ENCODE measurements around the gene APOL2.

The APOL2 gene

GRCh38 chr22:36208914-36209313 is 30.4 kb downstream of the APOL2 start:
- TF ChIP-seq FOXP2 (optimal IDR thresholded peaks at IDR 0.05; ENCODE audit: borderline replicate concordance, extremely low read depth, extremely low read length, insufficient read depth): no peak
- no peak for TF ChIP-seq REST (IDR thresholded peaks at IDR 0.05; ENCODE audit: insufficient read depth in 1 of 2, low read depth in 2 of 2, low read length in 2 of 2)
- TF ChIP-seq POLR2AphosphoS5 (IDR thresholded peaks at IDR 0.05; ENCODE audit: low read depth, low read length): no peak
- no peak for TF ChIP-seq TAF1 (IDR thresholded peaks at IDR 0.05; ENCODE audit: borderline replicate concordance, insufficient read depth, low read length)
- no peak for TF ChIP-seq SIN3A (IDR thresholded peaks at IDR 0.05; ENCODE audit: borderline replicate concordance, insufficient read depth, low read length)

GRCh38 chr22:36208162-36208765 is 31.1 kb downstream of the APOL2 start:
- no peak for TF ChIP-seq POLR2AphosphoS5 (IDR thresholded peaks at IDR 0.05; ENCODE audit: low read depth, low read length)
- no peak for TF ChIP-seq REST (IDR thresholded peaks at IDR 0.05; ENCODE audit: insufficient read depth in 1 of 2, low read depth in 2 of 2, low read length in 2 of 2)
- no peak for TF ChIP-seq FOXP2 (optimal IDR thresholded peaks at IDR 0.05; ENCODE audit: borderline replicate concordance, extremely low read depth, extremely low read length, insufficient read depth)
- no peak for TF ChIP-seq TAF1 (IDR thresholded peaks at IDR 0.05; ENCODE audit: borderline replicate concordance, insufficient read depth, low read length)

- TF ChIP-seq POLR2AphosphoS5 (IDR thresholded peaks at IDR 0.05; ENCODE audit: low read depth, low read length) (no peak), FOXP2 (optimal IDR thresholded peaks at IDR 0.05; ENCODE audit: borderline replicate concordance, extremely low read depth, extremely low read length, insufficient read depth) (no peak), REST (IDR thresholded peaks at IDR 0.05; ENCODE audit: insufficient read depth in 1 of 2, low read depth in 2 of 2, low read length in 2 of 2) (no peak), TAF1 (IDR thresholded peaks at IDR 0.05; ENCODE audit: borderline replicate concordance, insufficient read depth, low read length) (no peak), SIN3A (IDR thresholded peaks at IDR 0.05; ENCODE audit: borderline replicate concordance, insufficient read depth, low read length) (no peak)
Measured at GRCh38 chr22:36206255-36206654, 33.1 kb downstream of the APOL2 start.

GRCh38 chr22:36204632-36205015 is 34.7 kb downstream of the APOL2 start:
- TF ChIP-seq REST (IDR thresholded peaks at IDR 0.05; ENCODE audit: insufficient read depth in 1 of 2, low read depth in 2 of 2, low read length in 2 of 2) (no peak), SIN3A (IDR thresholded peaks at IDR 0.05; ENCODE audit: borderline replicate concordance, insufficient read depth, low read length) (no peak), POLR2AphosphoS5 (IDR thresholded peaks at IDR 0.05; ENCODE audit: low read depth, low read length) (no peak), FOXP2 (optimal IDR thresholded peaks at IDR 0.05; ENCODE audit: borderline replicate concordance, extremely low read depth, extremely low read length, insufficient read depth) (no peak), TAF1 (IDR thresholded peaks at IDR 0.05; ENCODE audit: borderline replicate concordance, insufficient read depth, low read length) (no peak)

All from PFSK-1 (cell line).